Measurements from ENCODE around the gene SCGB1D1.
"Not testable (repeated sequence)": the region's sequence is repeated elsewhere in the genome, so short reads cannot be mapped to it uniquely, and the experiment has no call there.

Gene SCGB1D1

DNA sequence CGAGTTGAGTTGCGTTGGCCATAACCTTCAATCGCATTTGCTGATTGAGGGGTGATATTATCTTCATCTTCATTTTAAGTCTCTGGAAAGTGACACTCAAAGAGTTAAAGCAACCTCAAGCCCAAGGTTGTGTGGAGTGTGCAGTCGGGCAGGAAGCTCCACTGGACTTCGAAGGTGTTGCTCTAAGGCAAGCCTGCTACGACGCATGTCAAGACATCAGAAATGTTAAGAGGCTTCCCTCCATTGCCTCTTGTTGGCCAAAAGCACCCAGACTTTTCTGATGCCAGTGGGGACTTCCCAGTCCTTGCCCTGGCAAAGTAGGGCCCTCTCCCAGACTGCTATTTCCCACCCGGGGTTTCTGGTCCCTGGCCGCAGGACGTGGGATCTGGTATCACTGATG, 23.6 kb upstream of the SCGB1D1 start:
- DNase-seq (ENCODE audit: low read depth): no peak

DNA sequence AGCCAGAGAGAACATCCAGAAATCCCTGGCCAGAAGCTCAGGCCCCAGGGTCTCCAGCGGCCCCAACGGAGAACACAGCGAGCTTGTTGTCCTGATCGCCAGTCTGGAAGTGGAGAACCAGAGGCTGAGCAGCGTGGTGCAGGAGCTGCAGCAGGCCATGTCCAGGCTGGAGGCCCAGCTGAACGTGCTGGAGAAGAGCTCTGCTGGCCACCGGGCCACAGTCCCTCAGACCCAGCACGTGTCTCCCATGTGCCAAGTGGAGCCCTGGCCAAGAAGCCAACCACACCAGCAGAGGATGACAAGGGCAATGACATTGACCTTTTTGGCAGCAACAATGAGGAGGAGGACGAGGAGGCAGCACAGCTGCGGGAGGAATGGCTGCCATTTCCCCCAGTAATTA, 20.6 kb upstream of the SCGB1D1 start:
- no peak for DNase-seq (ENCODE audit: low read depth)

DNA sequence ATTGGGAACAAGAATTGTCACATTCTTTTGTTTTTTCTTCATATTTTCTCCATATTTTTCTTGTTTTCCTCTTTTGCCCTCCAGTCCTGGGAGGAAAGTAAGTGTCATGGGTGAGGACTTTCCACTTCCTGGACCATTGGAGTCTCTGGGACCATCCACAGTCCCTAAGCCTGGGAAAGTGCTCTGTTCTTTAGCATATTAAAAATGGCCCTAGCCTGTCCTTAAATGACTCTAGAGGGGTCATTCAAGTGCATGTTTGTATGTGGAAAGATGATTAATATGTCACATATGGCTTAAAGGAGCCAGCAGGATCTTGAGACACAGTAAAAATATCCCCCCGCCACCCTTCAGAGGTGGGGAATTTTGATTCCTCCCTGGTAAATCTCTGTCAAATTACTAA, 20.1 kb upstream of the SCGB1D1 start:
- no peak for DNase-seq (ENCODE audit: low read depth)

DNA sequence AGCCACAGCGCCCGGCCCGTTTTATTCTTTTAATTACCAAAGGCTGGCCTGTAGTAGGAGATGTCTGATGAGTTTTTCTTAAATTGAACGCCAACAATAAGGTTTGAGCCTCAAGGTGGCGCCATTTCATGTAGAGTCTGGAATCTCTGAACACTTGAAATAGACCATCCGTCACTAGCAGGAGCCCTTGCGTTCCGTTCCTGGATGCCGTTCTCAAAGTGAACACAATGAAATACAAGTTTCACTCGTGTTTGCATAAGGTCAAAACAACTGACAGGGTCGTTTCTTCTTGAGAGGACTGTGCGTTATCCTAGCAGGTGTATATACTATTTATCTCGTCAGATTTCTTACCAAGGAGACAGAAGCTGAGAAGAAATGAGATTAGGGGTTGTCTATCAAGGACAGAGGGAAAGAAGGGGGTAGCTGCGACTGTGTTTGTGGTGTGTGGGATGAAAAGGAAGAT, 18.7 kb upstream of the SCGB1D1 start:
- DNase-seq (ENCODE audit: low read depth): peak; percentile 16

DNA sequence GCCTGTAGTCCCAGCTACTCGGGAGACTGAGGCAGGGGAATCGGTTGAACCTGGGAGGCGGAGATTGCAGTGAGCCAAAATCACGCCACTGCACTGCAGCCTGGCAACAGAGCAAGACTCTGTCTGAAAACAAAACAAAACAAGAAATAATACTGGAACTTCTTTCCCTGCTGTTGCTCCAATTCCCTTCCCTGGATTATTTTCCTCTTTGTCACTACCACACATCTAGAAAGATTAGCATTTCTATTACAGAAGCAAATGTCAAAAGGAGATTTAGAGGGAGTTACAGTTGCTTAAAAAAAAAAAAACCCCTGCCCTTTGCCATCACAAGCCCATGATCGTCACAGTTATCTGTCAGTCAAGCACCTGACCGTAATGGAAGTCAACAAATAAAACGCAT, 17.7 kb upstream of the SCGB1D1 start:
- no peak for DNase-seq (ENCODE audit: low read depth)

DNA sequence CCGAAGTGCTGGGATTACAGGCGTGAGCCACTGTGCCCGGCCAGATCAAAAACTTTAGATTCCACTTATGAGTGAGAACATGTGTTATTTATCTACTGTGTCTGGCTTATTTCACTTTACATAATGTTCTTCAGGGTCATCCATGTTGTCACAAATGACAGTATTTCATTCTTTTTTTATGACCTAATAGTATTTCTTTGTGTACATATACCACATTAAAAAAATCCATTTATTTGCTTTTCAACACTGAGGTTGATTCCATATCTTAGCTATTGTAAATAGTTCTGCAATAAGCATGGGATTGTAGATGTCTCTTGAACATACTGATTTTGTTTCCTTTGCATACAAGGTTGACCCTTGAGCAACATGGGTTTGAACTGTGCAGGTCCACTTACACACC, 13.2 kb upstream of the SCGB1D1 start:
- DNase-seq (ENCODE audit: low read depth): no peak

DNA sequence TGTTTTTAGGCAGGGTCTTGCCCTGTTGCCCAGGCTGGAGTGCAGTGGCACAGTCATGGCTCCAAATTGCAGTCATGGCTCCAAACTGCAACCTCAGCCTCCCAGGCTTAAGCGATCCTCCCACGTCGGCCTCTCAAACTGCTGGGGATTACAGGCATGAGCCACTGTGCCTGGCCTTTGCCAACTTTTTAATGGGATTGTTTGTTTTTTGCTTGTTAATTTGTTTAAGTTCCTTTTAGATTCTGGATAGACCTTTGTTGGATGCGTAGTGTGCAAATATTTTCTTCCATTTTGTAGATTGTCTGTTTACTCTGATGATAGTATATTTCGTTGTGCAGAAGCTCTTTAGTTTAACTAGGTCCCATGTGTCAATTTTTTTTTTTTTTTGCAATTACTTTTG, 10.0 kb upstream of the SCGB1D1 start:
- no peak for DNase-seq (ENCODE audit: low read depth)

DNA sequence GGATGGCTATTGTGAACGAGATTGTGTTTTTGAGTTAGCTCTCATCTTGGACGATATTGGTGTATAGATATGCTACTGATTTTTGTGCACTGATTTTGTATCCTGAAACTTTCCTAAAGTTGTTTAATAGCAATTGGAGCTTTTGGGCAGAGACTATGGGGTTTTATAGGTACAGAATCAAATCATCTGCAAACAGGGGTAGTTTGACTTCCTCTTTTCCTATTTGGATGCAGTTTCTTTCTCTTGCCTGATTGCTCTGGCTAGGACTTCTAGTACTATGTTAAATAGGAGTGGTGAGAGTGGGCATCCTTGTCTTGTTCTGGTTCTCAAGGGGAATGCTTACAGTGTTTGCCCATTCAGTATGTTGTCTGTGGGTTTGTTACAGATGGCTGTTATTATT, 8.9 kb upstream of the SCGB1D1 start:
- no peak for DNase-seq (ENCODE audit: low read depth)

DNA sequence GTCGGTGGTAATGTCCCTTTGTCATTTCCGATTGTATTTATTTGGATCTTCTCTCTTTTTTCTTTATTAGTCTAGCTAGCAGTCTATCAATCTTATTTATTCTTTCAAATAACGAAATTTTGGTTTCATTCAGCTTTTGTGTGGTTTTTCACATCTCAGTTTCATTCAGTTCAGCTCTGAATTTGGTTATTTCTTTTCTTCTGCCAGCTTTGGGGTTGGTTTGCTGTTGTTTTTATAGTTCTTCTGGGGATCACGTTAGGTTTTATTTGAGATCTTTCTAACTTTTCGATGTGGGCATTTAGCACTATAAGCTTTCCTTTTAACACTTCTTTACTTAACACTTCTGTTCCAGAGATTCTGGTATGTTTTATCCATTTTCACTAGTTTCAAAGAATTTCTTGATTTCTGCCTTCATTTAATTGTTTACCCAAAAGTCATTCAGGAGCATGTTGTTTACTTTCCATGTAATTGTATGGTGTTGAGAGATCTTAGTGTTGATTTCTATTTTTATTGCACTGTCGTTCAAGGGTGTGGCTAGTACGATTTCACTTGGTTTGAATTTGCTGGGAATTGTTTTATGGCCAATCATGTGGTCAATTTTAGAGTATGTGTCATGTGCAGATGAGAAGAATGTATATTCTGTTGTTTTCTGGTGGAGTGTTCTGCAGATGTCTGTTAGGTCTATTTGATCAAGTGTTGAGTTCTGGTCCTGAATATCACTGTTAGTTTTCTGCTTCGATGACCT, 7.7 kb upstream of the SCGB1D1 start:
- DNase-seq (ENCODE audit: low read depth): no peak

DNA sequence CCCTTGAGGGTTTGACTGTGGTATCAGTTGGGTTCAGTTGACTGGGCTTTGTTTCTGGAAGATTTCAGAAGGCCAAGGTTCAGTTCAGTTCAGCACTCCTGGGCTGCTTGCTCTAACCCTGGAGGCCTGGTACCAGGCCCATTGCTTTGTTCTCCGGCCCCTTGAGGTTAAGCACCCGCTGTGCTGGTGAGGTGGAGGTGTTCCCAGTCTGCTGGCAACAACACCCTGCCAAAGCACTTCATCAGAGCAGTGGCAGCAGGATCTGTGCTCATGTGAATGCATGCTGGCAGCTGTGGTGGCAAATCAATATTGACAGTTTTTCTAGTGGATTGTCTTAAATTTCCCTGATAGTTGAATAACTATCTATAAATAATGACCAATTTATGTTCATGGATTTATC, 3.8 kb upstream of the SCGB1D1 start:
- DNase-seq (ENCODE audit: low read depth): no peak

DNA sequence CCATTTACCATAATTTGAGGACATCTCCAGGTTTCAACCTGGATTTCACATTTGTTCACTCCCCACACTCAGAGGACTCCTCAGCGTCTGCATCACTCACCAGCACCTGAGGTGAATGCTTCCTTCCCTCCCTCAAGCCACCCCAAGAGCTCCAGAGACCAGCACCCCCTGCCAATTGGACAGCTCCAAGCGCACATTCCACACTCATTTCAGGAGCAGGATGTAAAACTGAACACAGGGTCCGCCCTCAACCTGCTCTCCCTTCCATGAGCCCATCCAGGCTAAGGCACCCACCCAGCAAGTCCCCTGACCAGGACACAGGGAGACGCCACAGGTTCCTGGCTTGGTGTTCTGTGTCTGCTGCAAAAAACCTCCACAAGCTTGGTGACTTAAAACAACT, 3.9 kb downstream of the SCGB1D1 start:
- DNase-seq (ENCODE audit: low read depth): no peak

DNA sequence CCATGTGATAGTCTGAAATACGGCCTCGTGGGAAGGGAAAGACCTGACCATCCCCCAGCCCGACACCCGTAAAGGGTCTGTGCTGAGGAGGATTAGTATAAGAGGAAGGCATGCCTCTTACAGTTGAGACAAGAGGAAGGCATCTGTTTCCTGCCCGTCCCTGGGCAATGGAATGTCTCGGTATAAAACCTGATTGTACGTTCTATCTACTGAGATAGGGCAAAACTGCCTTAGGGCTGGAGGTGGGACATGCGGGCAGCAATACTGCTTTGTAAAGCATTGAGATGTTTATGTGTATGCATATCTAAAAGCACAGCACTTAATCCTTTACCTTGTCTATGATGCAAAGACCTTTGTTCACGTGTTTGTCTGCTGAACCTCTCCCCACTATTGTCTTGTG, 5.0 kb downstream of the SCGB1D1 start:
- DNase-seq (ENCODE audit: low read depth): not testable (repeated sequence)

DNA sequence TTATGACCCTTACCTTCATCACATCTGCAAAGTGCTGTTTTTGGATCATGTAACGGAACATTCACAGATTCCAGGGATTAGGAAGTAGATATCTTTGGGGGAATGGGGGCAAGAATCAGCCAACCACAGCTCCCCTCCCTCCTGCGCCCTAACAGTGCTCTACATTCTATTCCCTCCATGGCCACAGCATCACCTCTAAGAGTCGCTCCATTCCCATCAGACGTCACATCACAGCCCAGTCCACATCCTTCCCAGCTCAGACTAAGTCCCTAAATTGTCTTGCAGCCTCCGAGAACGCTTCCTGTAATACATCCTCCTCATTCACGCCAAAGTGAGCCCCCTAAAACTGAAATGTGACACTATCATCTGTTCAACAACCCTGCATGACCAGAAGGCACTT, 5.9 kb downstream of the SCGB1D1 start:
- no peak for DNase-seq (ENCODE audit: low read depth)

DNA sequence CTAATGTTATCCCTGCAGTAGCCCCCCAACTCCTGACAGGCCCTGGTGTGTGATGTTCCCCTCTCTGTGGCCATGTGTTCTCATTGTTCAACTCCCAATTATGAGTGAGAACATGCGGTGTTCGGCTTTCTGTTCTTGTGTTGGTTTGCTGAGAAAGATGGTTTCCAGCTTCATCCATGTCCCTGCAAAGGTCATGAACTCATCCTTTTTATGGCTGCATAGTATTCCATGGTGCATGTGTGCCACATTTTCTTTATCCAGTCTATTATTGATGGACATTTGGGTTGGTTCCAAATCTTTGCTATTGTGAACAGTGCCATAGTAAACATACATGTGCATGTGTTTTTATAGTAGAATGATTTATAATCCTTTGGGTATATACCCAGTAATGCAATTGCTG, 7.4 kb downstream of the SCGB1D1 start:
- DNase-seq (ENCODE audit: low read depth): not testable (repeated sequence)

DNA sequence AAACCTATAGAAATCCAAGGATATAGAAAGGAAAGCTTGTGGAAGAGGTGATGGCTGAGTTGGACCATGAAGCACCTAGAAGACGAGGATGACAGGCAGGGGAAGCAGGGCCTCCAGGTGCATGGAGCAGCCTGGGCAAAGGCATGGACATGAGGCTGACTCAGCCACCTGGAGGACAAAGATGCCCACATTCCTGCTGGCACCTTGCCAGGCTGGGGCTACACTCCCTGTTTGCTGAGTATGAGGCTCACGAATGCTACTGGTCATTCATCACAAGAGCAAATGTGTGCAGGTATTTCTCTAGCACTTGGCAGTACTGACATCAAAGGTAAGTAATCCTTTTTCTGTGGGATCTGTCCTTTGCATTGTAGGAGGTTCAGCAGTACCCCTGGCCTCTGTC, 11.4 kb downstream of the SCGB1D1 start:
- DNase-seq (ENCODE audit: low read depth): no peak

DNA sequence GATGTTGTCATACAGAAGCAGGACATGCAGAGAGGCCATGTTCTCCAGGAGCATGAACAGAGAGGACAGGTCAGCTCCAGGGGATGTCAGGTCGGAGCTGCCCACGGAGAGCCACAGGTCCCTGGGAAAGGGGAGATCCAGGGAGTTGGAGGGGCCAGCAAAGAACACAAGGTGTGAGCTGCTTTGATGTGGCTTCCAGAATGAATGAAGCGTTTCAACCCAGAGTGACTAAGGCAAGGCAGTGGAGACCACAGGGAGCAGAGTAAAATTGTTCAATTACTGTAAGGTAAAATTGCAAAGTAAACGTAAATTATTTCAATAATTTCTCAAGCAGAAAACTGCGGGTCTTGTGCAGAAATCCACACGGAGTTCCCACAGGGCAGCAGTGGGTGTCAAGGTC, 12.9 kb downstream of the SCGB1D1 start:
- no peak for DNase-seq (ENCODE audit: low read depth)

DNA sequence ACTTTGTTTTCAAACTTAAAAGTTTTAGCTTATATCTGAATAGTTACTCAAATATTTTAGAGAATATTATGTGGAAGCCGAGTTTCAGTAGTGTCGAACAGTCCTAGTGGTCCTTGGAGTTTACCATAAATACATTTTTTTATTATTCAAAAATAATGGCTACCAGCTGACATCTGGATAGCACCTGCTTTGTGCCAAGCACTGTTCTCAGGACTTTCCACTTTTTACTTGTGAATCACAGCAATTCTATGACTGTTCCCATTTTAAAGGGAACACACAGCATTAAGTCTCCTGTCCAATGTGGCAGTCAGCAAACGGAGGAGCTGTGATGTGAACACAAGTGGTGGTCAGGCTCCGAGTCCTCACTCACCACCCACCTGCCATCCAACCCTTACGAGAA, 14.4 kb downstream of the SCGB1D1 start:
- DNase-seq (ENCODE audit: low read depth): no peak

DNA sequence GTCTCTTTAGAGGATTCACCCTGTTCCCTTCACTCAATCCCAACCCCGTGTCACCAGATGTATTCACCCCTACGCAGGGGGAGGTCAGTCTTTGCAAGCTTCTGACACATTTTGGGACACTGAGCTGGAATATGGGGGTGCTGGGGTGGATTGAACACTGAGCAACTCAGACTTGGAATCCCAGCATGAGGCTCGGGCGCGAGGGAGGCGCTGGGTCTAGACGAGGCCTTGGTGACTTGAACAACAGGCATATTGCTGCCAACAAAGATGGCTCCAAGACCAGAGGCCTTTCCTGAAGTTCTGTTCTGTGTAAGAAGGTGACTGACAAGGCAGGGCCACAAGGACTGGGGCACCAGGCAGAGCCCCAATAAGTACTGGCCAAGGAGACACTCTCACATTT, 15.4 kb downstream of the SCGB1D1 start:
- DNase-seq (ENCODE audit: low read depth): no peak

DNA sequence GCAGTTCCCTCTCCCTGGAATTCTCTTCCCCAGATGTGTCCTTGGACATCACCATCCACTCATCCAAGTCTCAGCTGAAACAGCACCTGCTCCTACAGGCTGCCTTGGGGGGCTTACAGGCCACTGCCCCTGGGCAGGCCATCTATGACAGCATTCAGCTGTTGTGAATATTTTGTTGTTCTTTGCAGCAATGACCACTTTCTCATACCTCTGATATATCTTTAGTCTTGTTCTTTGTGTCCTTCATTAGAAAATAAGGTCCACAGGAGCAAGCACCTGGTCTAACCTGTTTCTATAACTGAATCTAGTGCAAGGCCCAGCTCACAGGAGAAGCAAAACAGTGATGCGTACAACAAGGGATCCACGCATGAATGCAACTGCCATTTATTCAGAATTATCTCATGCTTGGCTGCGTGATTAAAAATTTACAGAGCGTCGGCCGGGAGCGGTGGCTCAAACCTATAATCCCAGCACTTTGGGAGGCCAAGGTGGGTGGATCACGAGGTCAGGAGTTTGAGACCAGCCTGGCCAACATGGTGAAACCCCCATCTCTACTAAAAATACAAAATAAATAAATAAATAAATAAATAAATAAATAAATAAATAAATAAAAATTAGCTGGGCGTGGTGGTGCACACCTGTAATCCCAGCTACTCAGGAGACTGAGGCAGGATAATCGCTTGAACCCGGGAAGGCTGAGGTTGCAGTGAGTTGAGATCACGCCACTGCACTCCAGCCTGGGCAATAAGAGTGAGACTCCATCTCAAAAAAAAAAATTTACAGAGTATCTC, 16.5 kb downstream of the SCGB1D1 start:
- DNase-seq (ENCODE audit: low read depth): not testable (repeated sequence)

DNA sequence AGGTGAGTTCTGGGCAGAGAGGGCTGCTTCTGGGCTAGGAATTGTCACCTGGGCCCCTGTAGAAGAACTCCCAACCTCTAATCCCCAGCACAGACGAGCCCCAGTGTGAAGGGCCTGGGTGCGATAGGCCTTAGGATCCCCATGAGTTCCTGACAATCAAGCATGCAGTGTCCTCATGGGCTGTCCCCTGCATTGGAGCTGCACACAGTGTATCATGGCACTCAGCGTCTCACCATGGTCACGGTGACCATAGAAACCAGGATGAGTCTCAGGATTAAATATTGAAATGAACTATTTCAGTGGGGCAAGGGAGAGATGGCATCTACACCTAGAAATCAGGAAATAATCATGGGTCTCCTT, 18.7 kb downstream of the SCGB1D1 start:
- DNase-seq (ENCODE audit: low read depth): no peak

DNA sequence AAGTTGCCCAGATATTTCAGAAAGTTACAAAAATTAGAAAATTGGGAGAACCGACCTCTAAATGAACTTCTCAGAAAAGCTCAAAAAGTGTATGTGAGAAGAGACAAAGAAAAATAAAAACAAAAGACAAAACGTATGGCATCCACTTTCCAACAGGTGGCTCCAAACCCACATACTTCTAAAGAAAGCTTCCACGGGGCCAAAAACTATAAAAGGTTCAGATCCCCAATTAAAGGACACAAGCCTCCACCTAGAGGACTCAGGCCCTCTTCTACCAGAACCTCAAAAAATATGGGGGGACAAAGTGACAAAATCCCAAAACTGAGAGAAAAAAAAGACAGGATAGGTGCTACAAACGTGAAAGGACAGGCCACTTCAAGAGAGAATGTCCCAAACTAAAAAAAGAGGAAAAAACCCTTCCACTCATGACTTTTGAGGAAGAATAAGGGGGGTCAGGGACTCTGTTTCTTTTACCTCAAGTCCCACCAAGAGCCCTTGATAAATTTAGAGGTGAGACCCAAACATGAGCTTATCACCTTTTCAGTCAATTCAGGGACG, 27.3 kb downstream of the SCGB1D1 start:
- DNase-seq (ENCODE audit: low read depth): no peak

DNA sequence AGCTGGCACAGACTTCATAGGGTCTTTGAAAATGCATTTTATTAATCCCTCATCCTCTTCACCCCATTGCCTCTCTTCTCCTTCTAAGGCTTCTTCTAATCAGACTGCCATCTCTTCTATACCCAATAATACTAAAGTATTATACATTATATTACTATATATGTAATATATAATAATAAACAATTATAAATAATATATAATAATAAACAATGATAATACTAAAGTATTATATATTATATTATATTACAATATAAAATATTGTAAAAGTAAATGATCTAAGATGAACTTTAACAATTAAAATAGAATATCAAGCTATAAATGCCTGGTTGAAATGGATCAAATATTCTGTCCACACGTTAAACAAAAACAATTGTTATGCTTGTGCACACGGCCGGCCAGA, 31.5 kb downstream of the SCGB1D1 start:
- no peak for DNase-seq (ENCODE audit: low read depth)

DNA sequence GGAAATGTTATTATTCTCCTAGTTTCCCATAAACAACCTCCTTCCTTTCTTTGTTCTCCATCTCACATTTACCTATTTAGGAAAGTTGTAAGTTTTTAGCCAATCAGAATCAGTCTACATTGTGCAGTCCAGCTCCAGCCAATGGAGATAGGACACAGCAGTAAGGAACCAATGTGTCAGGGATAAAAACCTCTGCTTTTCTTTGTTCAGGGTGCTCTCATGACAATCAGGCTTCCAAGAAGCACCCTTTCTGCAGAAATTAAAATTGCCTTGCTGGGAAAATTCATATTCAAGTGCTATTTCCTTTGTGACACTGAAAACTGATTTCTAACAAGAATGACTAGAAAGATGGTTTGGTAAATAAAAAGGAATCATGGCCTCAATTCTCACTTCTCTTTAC, 33.1 kb downstream of the SCGB1D1 start:
- no peak for DNase-seq (ENCODE audit: low read depth)

All from T-helper 22 cell (primary cell).